H1 (cell line): Measurements from ENCODE around the gene FADS6. TPM values are rescaled to one million over a fixed set of nuclear protein-coding genes. Genes with fewer than 3 reads are reported as not detected.
"Not testable (repeated sequence)": the region's sequence is repeated elsewhere in the genome, so short reads cannot be mapped to it uniquely, and the experiment has no call there.

Experiments
- CTCF ChIA-PET: fragments of 300-600 bp; sonication (Branson Sonifier 250); formaldehyde crosslinking; loops from one replicate; lab custom pipeline; 2021; ENCODE audit not compliant: partially characterized antibody; lab: Charles Lee
- POLR2A ChIA-PET: fragments of 300-600 bp; sonication (Branson Sonifier 250); formaldehyde crosslinking; loops from one replicate; lab custom pipeline; 2021; ENCODE audit warnings: inconsistent platforms; ENCODE audit not compliant: partially characterized antibody; lab: Charles Lee
- DNase-seq, 2 experiments: peaks; one replicate each; pipeline versions ENCODE4 v3.0.0 to v3.0.0-alpha.2; 2010 to 2022; ENCODE audit warnings: low spot score in 2 of 2, low read depth in 1 of 2, mixed read lengths in 1 of 2
- FAIRE-seq: peaks from 2 replicates; lab custom pipeline; 2011; peaks lifted over from hg19 to GRCh38; lab: Jason Lieb, UNC
- H2AFZ ChIP-seq: 2 replicates; pipeline ENCODE4 v1.8.1; 2012; ENCODE audit warnings: low read length, inconsistent platforms
- H2AK5ac ChIP-seq: 2 replicates; pipeline ENCODE4 v1.6.1; 2013; ENCODE audit warnings: low read depth, low read length
- H2BK120ac ChIP-seq: replicated peaks from 2 replicates; pipeline ENCODE3; 2013; ENCODE audit warnings: low read depth, low read length, inconsistent platforms
- H2BK12ac ChIP-seq: 2 replicates; pipeline ENCODE4 v1.6.1; 2013; ENCODE audit warnings: low read depth, low read length
- H2BK15ac ChIP-seq: 2 replicates; pipeline ENCODE4 v1.6.1; 2013; ENCODE audit warnings: low read length
- H2BK20ac ChIP-seq: 2 replicates; pipeline ENCODE4 v1.6.1; 2013; ENCODE audit warnings: low read length
- H2BK5ac ChIP-seq: 2 replicates; pipeline ENCODE4 v1.6.1; 2013; ENCODE audit warnings: low read depth, low read length
- H3K14ac ChIP-seq: 2 replicates; pipeline ENCODE4 v1.6.1; 2013; ENCODE audit warnings: inconsistent platforms; ENCODE audit not compliant: insufficient read length
- H3K18ac ChIP-seq: 2 replicates; pipeline ENCODE4 v1.6.1; 2013; ENCODE audit warnings: low read length; ENCODE audit errors: extremely low read depth
- H3K23ac ChIP-seq: 2 replicates; pipeline ENCODE4 v1.6.1; 2013; ENCODE audit warnings: inconsistent platforms; ENCODE audit not compliant: insufficient read length
- H3K23me2 ChIP-seq: 2 replicates; pipeline ENCODE4 v1.6.1; 2013; ENCODE audit warnings: low read depth, low read length
- H3K27ac ChIP-seq: 2 replicates; pipeline ENCODE4 v1.6.1; 2011; ENCODE audit warnings: low read depth, low read length, inconsistent platforms
- H3K27me3 ChIP-seq, 4 experiments: replicated peaks in 1 of 4; 1 replicate in 1 of 4; 2 replicates in 3 of 4; pipeline versions ENCODE4 v1.6.1 to v1.8.1; 2011 to 2013; ENCODE audit warnings: low read length in 3 of 4, mild to moderate bottlenecking in 3 of 4, inconsistent platforms in 2 of 4, mixed read lengths in 2 of 4, moderate library complexity in 1 of 4; ENCODE audit not compliant: control insufficient read depth in 3 of 4, insufficient read depth in 3 of 4; ENCODE audit errors: extremely low read depth in 1 of 4
- H3K36me3 ChIP-seq, 4 experiments: 2 replicates each; pipeline versions ENCODE4 v1.6.1 to v1.8.1; 2011 to 2013; ENCODE audit warnings: mild to moderate bottlenecking in 4 of 4, low read length in 3 of 4, moderate library complexity in 2 of 4, control low read depth in 1 of 4, inconsistent platforms in 1 of 4; ENCODE audit not compliant: insufficient read depth in 4 of 4, control insufficient read depth in 2 of 4
- H3K4ac ChIP-seq: replicated peaks from 2 replicates; pipeline ENCODE3; 2013; ENCODE audit warnings: low read length, low read depth, mixed read lengths, inconsistent platforms; ENCODE audit not compliant: insufficient read length
- H3K4me1 ChIP-seq, 4 experiments: replicated peaks in 1 of 4; 1 replicate in 1 of 4; 2 replicates in 3 of 4; pipeline versions ENCODE4 v1.6.1 to v1.8.1; 2011 to 2013; ENCODE audit warnings: low read length in 3 of 4, inconsistent platforms in 2 of 4, mixed read lengths in 1 of 4; ENCODE audit not compliant: insufficient read depth in 4 of 4, control insufficient read depth in 3 of 4
- H3K4me2 ChIP-seq, 2 experiments: 2 replicates each; pipeline versions ENCODE4 v1.6.1 to v1.8.1; 2011 to 2013; ENCODE audit warnings: low read depth in 2 of 2, low read length in 2 of 2, control low read depth in 1 of 2, inconsistent platforms in 1 of 2, mild to moderate bottlenecking in 1 of 2; ENCODE audit not compliant: insufficient read depth in 1 of 2
- H3K4me3 ChIP-seq, 4 experiments: fragments of 200-600, 300-600 bp in 1 of 4; sonication (generic), shearing (Covaris generic), sonication (Bioruptor Twin) in 1 of 4; 2 replicates each; pipeline versions ENCODE4 v1.5.1 to v1.8.1; 2011 to 2016; ENCODE audit warnings: low read length in 4 of 4, low read depth in 3 of 4, control low read depth in 2 of 4, inconsistent platforms in 2 of 4, mild to moderate bottlenecking in 2 of 4, mixed read lengths in 1 of 4, moderate library complexity in 1 of 4; ENCODE audit not compliant: insufficient read depth in 2 of 4; ENCODE audit errors: extremely low read depth in 1 of 4
- H3K56ac ChIP-seq: replicated peaks from 2 replicates; pipeline ENCODE3; 2013; ENCODE audit warnings: low read depth, mild to moderate bottlenecking, mixed read lengths, low read length, inconsistent platforms; ENCODE audit not compliant: insufficient read length
- H3K79me1 ChIP-seq: 2 replicates; pipeline ENCODE4 v1.6.1; 2013; ENCODE audit warnings: low read depth, low read length, control low read depth
- H3K79me2 ChIP-seq, 2 experiments: 2 replicates each; pipeline versions ENCODE4 v1.6.1 to v1.8.1; 2012 to 2013; ENCODE audit warnings: low read length in 2 of 2, mild to moderate bottlenecking in 2 of 2, inconsistent platforms in 1 of 2; ENCODE audit not compliant: insufficient read depth in 2 of 2, control insufficient read depth in 1 of 2
- H3K9ac ChIP-seq, 4 experiments: replicated peaks in 1 of 4; 1 replicate in 1 of 4; 2 replicates in 3 of 4; pipeline versions ENCODE4 v1.6.1 to v1.8.1; 2011 to 2013; ENCODE audit warnings: low read depth in 3 of 4, low read length in 3 of 4, control low read depth in 2 of 4, mild to moderate bottlenecking in 2 of 4, moderate library complexity in 2 of 4, inconsistent platforms in 1 of 4; ENCODE audit errors: extremely low read depth in 1 of 4
- H3K9me3 ChIP-seq, 2 experiments: 2 replicates each; pipeline versions ENCODE4 v1.6.1 to v1.8.1; 2012 to 2013; ENCODE audit warnings: mild to moderate bottlenecking in 2 of 2, moderate library complexity in 2 of 2, control low read depth in 1 of 2, inconsistent platforms in 1 of 2, low read depth in 1 of 2, low read length in 1 of 2, mixed read lengths in 1 of 2; ENCODE audit not compliant: insufficient read depth in 2 of 2
- H4K20me1 ChIP-seq, 2 experiments: replicated peaks in 1 of 2; 2 replicates each; pipeline versions ENCODE3 to v1.8.1; 2011 to 2013; ENCODE audit warnings: inconsistent platforms in 2 of 2, low read length in 2 of 2, mild to moderate bottlenecking in 1 of 2; ENCODE audit not compliant: insufficient read depth in 2 of 2, control insufficient read depth in 1 of 2
- H4K5ac ChIP-seq: 2 replicates; pipeline ENCODE4 v1.6.1; 2013; ENCODE audit warnings: low read length, low read depth, mixed read lengths, inconsistent platforms; ENCODE audit not compliant: insufficient read length
- H4K8ac ChIP-seq: 2 replicates; pipeline ENCODE4 v1.8.0; 2013; ENCODE audit warnings: mild to moderate bottlenecking, moderate library complexity, low read length, inconsistent platforms; ENCODE audit not compliant: insufficient read depth; ENCODE audit errors: extremely low read depth
- H4K91ac ChIP-seq: replicated peaks from 2 replicates; pipeline ENCODE3; 2013; ENCODE audit warnings: low read length, mixed read lengths, inconsistent platforms; ENCODE audit not compliant: insufficient read length
- WGBS, 2 experiments: shearing (Covaris generic) in 1 of 2; methylation state at CpG; one replicate each; pipeline versions ENCODE4 v1.1.6 to v1.1.7; 2013 to 2015; ENCODE audit warnings: low lambda C conversion rate in 2 of 2, mixed read lengths in 2 of 2, inconsistent platforms in 1 of 2, low coverage in 1 of 2, missing lambda C conversion rate in 1 of 2; ENCODE audit not compliant: insufficient replicate concordance in 2 of 2, insufficient coverage in 1 of 2, insufficient read length in 1 of 2; ENCODE audit errors: extremely low coverage in 1 of 2, missing lambda C conversion rate in 1 of 2; 5-methylcytosine and 5-hydroxymethylcytosine counted together
- polyA plus RNA-seq, 7 experiments: library from polyadenylated mRNA; depleted of rRNA in 3 of 7; stranded (reverse) in 5 of 7; unstranded in 2 of 7; fragments of >200 nt in 5 of 7; fragments of 200-250 nt in 2 of 7; gene quantifications; 1 replicate in 5 of 7; 2 replicates in 1 of 7; 4 replicates in 1 of 7; pipeline versions ENCODE4 v1.2.1 to v1.2.3, GENCODE V29; 2011 to 2013; ENCODE audit warnings: missing spikeins in 2 of 7, mixed read lengths in 2 of 7
- total RNA-seq: library from RNA; stranded (reverse); fragmentation: NEBNext Ultra II Directional; extraction: Animal tissue kit (Norgen Biotek cat#: 25700); gene quantifications from 2 replicates; pipeline ENCODE4 v1.2.1, GENCODE V29; 2021

The FADS6 gene
- total and polyA plus RNA-seq, 2 of the 8 experiments (the other 6 are each of a cell fraction or from before 2014, with no cell fraction given) = 0.56 to 2.5 TPM

- H2BK20ac ChIP-seq, H2AFZ ChIP-seq, H3K23ac ChIP-seq, H3K9ac ChIP-seq, H3K18ac ChIP-seq, DNase-seq, H3K4ac ChIP-seq, H4K91ac ChIP-seq, H2AK5ac ChIP-seq, H4K5ac ChIP-seq, FAIRE-seq, H2BK15ac ChIP-seq, H3K4me2 ChIP-seq, H3K56ac ChIP-seq, H4K20me1 ChIP-seq, H3K9me3 ChIP-seq, H3K4me3 ChIP-seq, H2BK120ac ChIP-seq, H3K27me3 ChIP-seq, H4K8ac ChIP-seq, H2BK5ac ChIP-seq, H3K27ac ChIP-seq, POLR2A ChIA-PET, H3K79me1 ChIP-seq, H3K36me3 ChIP-seq, H3K14ac ChIP-seq, H2BK12ac ChIP-seq, H3K79me2 ChIP-seq: not testable (repeated sequence)
- CTCF ChIA-PET = interaction anchor here (0.9 to 81.0 kb wide), 8 partner anchors 11 to 134 kb away, joined by 3 to 2981 read pairs (median 4); partner anchors contain the start of genes GRIN2C, NAT9, OTOP2 and USH1G
- H3K23me2 ChIP-seq = peaks cover 10% of the 10 kb centered on the region
- WGBS, 2 experiments = 73% methylated on average over 8 of the region's 9 CpGs; no CpG with 5 or more reads in 1 of the 2 experiments
- peaks cover 0 to 11% (median 6%) of the 10 kb centered on the region in 4 experiments; a peak in 6 of 7 replicates for H3K4me1 ChIP-seq
Observed at GRCh38 chr17:74870028-74870427, 23.4 kb downstream of the FADS6 start.
